Measurements from ENCODE around the gene INSYN2B.

The INSYN2B gene

DNA sequence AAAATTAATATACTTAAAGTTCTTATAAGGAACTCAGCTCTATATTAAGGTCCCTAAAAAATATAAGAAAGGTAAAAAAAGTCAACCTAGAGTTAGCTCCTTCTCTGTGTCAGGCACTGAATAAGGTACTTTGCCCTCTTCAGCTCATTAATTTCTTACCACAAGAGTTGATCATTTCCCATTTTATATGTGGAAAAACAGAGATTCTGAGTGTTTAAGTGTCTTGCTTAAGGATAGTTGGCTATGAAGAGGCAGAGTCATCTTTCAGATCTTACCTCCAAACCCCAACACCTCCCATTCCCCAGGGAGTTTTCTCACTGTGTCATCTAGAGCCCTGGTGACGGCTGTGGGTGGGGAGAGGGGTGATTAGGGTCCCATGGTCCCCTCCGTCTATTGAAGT lies 40.6 kb downstream of the INSYN2B start:
- no peak for DNase-seq (ENCODE audit: low read depth, low spot score)
- Histone ChIP-seq H3K27me3 (ENCODE audit: control insufficient read depth, insufficient read depth, low read length) (no peaks in the 10 kb centered on the region), H3K4me3 (ENCODE audit: low read length) (no peak overlapping the region), H3K9me3 (ENCODE audit: control insufficient read depth, insufficient read depth, low read length) (no peaks in the 10 kb centered on the region), H3K27ac (ENCODE audit: low read length) (no peak overlapping the region), H3K36me3 (ENCODE audit: control insufficient read depth, insufficient read depth, low read length) (no peaks in the 10 kb centered on the region), H3K4me1 (ENCODE audit: control insufficient read depth, insufficient read depth, low read length) (no peaks in the 10 kb centered on the region)
- WGBS (ENCODE audit: insufficient coverage, insufficient read length) = no CpG with 5 or more reads among the region's 2 CpGs

- no peaks in the 10 kb centered on the region for H3K27me3 ChIP-seq (ENCODE audit: control insufficient read depth, insufficient read depth, low read length)
- H3K4me1 ChIP-seq (ENCODE audit: control insufficient read depth, insufficient read depth, low read length) = no peaks in the 10 kb centered on the region
- H3K27ac ChIP-seq (ENCODE audit: low read length) = no peak overlapping the region
- H3K9me3 ChIP-seq (ENCODE audit: control insufficient read depth, insufficient read depth, low read length) = no peaks in the 10 kb centered on the region
- H3K4me3 ChIP-seq (ENCODE audit: low read length) = no peak overlapping the region
- no peaks in the 10 kb centered on the region for H3K36me3 ChIP-seq (ENCODE audit: control insufficient read depth, insufficient read depth, low read length)
- DNase-seq (ENCODE audit: low read depth, low spot score) = no peak
- WGBS (ENCODE audit: insufficient coverage, insufficient read length) = 100% methylated on average over 1 of the region's 2 CpGs
These were observed 41.9 kb downstream of the INSYN2B start for GRCh38 chr5:169938439-169938838.

GRCh38 chr5:169935762-169936161 lies 44.5 kb downstream of the INSYN2B start:
- H3K27me3 ChIP-seq (ENCODE audit: control insufficient read depth, insufficient read depth, low read length) = no peaks in the 10 kb centered on the region
- no peaks in the 10 kb centered on the region for H3K36me3 ChIP-seq (ENCODE audit: control insufficient read depth, insufficient read depth, low read length)
- H3K4me3 ChIP-seq (ENCODE audit: low read length) = no peak overlapping the region
- no peaks in the 10 kb centered on the region for H3K4me1 ChIP-seq (ENCODE audit: control insufficient read depth, insufficient read depth, low read length)
- DNase-seq (ENCODE audit: low read depth, low spot score) = no peak
- no peaks in the 10 kb centered on the region for H3K9me3 ChIP-seq (ENCODE audit: control insufficient read depth, insufficient read depth, low read length)
- no CpG with 5 or more reads among the region's 5 CpGs for WGBS (ENCODE audit: insufficient coverage, insufficient read length)
- no peak overlapping the region for H3K27ac ChIP-seq (ENCODE audit: low read length)

- no peak overlapping the region for H3K27ac ChIP-seq (ENCODE audit: low read length)
- H3K4me3 ChIP-seq (ENCODE audit: low read length) = no peak overlapping the region
- H3K9me3 ChIP-seq (ENCODE audit: control insufficient read depth, insufficient read depth, low read length) = no peaks in the 10 kb centered on the region
- WGBS (ENCODE audit: insufficient coverage, insufficient read length) = no CpG with 5 or more reads among the region's 7 CpGs
- no peak for DNase-seq (ENCODE audit: low read depth, low spot score)
- no peaks in the 10 kb centered on the region for H3K36me3 ChIP-seq (ENCODE audit: control insufficient read depth, insufficient read depth, low read length)
- no peaks in the 10 kb centered on the region for H3K4me1 ChIP-seq (ENCODE audit: control insufficient read depth, insufficient read depth, low read length)
- H3K27me3 ChIP-seq (ENCODE audit: control insufficient read depth, insufficient read depth, low read length) = no peaks in the 10 kb centered on the region
These were observed 45.3 kb downstream of the INSYN2B start for GRCh38 chr5:169934990-169935389.

GRCh38 chr5:169933616-169934015 lies 46.7 kb downstream of the INSYN2B start:
- Histone ChIP-seq H3K36me3 (ENCODE audit: control insufficient read depth, insufficient read depth, low read length) (no peaks in the 10 kb centered on the region), H3K27me3 (ENCODE audit: control insufficient read depth, insufficient read depth, low read length) (no peaks in the 10 kb centered on the region), H3K4me1 (ENCODE audit: control insufficient read depth, insufficient read depth, low read length) (no peaks in the 10 kb centered on the region), H3K9me3 (ENCODE audit: control insufficient read depth, insufficient read depth, low read length) (no peaks in the 10 kb centered on the region), H3K27ac (ENCODE audit: low read length) (no peak overlapping the region), H3K4me3 (ENCODE audit: low read length) (no peak overlapping the region)
- DNase-seq (ENCODE audit: low read depth, low spot score) = no peak
- no CpG with 5 or more reads among the region's 7 CpGs for WGBS (ENCODE audit: insufficient coverage, insufficient read length)

- H3K9me3 ChIP-seq (ENCODE audit: control insufficient read depth, insufficient read depth, low read length) = no peaks in the 10 kb centered on the region
- no peaks in the 10 kb centered on the region for H3K27me3 ChIP-seq (ENCODE audit: control insufficient read depth, insufficient read depth, low read length)
- H3K4me1 ChIP-seq (ENCODE audit: control insufficient read depth, insufficient read depth, low read length) = no peaks in the 10 kb centered on the region
- no peaks in the 10 kb centered on the region for H3K36me3 ChIP-seq (ENCODE audit: control insufficient read depth, insufficient read depth, low read length)
- H3K27ac ChIP-seq (ENCODE audit: low read length) = no peak overlapping the region
- no CpG with 5 or more reads among the region's 1 CpG for WGBS (ENCODE audit: insufficient coverage, insufficient read length)
- no peak overlapping the region for H3K4me3 ChIP-seq (ENCODE audit: low read length)
- no peak for DNase-seq (ENCODE audit: low read depth, low spot score)
These were observed 47.2 kb downstream of the INSYN2B start for GRCh38 chr5:169933127-169933526.

DNA sequence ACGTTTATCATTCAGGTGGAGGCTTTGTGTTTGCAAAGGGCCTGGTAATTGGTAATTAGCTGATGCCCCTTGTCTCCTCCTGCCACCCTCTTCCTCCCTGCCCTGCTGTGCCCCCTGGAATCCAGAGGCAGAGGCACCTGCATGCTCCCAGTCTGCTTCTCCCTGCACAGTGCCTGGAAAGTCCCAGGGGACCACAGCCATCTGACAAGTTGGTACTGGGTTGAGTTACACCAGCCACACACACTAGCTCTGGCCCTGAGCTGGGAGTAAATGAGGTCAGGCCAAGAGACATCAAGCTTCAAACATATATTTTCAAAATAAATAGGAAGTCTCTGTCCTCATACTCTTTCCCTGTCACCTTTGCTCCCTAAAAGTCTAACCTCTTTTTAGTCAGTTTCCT lies 56.3 kb downstream of the INSYN2B start:
- H3K9me3 ChIP-seq (ENCODE audit: control insufficient read depth, insufficient read depth, low read length) = no peaks in the 10 kb centered on the region
- H3K36me3 ChIP-seq (ENCODE audit: control insufficient read depth, insufficient read depth, low read length) = no peaks in the 10 kb centered on the region
- WGBS (ENCODE audit: insufficient coverage, insufficient read length) = no CpG with 5 or more reads among the region's 1 CpG
- DNase-seq (ENCODE audit: low read depth, low spot score) = no peak
- H3K27me3 ChIP-seq (ENCODE audit: control insufficient read depth, insufficient read depth, low read length) = no peaks in the 10 kb centered on the region
- no peak overlapping the region for H3K27ac ChIP-seq (ENCODE audit: low read length)
- no peak overlapping the region for H3K4me3 ChIP-seq (ENCODE audit: low read length)
- no peaks in the 10 kb centered on the region for H3K4me1 ChIP-seq (ENCODE audit: control insufficient read depth, insufficient read depth, low read length)

DNA sequence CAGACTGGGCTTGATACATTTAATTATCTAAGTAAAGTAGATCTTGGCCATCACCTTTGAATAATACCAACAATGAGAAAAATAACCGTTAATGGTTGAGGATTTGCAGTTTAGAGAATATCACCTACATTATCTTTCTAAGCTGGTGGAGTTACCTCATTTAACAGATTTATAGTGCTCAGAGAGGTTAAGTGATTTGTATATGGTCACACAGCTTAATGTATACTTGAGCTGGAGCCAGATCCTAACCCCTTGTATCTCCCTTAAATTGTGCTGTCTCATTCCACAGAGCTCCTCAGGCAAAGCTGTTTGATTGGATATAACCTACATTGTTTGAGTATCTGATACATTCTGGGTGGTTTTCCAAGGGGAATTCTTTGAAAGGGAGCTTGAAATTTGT lies 57.8 kb downstream of the INSYN2B start:
- Histone ChIP-seq H3K4me1 (ENCODE audit: control insufficient read depth, insufficient read depth, low read length) (no peaks in the 10 kb centered on the region), H3K36me3 (ENCODE audit: control insufficient read depth, insufficient read depth, low read length) (no peaks in the 10 kb centered on the region), H3K9me3 (ENCODE audit: control insufficient read depth, insufficient read depth, low read length) (no peaks in the 10 kb centered on the region), H3K27ac (ENCODE audit: low read length) (no peak overlapping the region), H3K27me3 (ENCODE audit: control insufficient read depth, insufficient read depth, low read length) (no peaks in the 10 kb centered on the region), H3K4me3 (ENCODE audit: low read length) (no peak overlapping the region)
- no CpG with 5 or more reads among the region's 1 CpG for WGBS (ENCODE audit: insufficient coverage, insufficient read length)
- DNase-seq (ENCODE audit: low read depth, low spot score) = no peak

DNA sequence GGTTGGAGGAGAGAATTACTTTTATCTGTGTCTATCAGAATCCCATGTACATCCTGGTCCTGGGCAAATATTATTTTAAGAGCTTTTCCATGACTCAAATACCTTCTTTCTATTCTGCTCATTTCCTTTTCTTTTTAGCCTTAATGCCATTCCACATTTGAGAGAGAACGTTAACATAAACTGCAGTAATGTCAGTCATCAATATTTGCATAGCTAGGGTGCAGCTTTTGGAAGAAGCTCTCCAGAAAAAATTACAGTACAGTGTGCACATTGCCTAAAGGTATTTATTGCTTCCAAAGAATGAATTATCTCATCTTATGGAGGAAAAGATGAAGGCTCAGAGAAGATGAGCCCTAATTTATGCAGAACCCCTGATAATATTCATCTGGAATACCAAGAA lies 58.3 kb downstream of the INSYN2B start:
- Histone ChIP-seq H3K9me3 (ENCODE audit: control insufficient read depth, insufficient read depth, low read length) (no peaks in the 10 kb centered on the region), H3K27ac (ENCODE audit: low read length) (no peak overlapping the region), H3K27me3 (ENCODE audit: control insufficient read depth, insufficient read depth, low read length) (no peaks in the 10 kb centered on the region), H3K4me3 (ENCODE audit: low read length) (no peak overlapping the region), H3K36me3 (ENCODE audit: control insufficient read depth, insufficient read depth, low read length) (no peaks in the 10 kb centered on the region), H3K4me1 (ENCODE audit: control insufficient read depth, insufficient read depth, low read length) (no peaks in the 10 kb centered on the region)
- DNase-seq (ENCODE audit: low read depth, low spot score) = no peak
- WGBS (ENCODE audit: insufficient coverage, insufficient read length) = no CpG with 5 or more reads among the region's 1 CpG

DNA sequence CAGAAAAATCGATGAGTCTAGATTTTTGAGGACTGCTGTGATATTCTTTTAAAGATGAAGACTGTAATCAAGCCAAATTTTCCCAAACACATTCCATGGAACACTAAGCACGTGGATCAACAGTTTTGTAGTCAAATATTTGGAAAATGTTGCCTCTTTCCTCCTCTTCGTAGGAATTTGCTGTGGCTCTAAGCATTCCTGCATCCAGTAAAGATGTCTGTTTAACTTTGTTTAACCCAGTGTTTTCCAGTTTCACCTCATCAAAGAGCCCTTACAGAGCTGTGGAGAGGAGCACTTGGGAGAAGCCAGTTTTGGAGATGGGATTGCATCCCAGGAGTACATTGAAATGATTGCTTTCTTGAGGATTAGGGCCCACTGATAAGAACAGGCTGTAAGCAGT lies 58.9 kb downstream of the INSYN2B start:
- DNase-seq (ENCODE audit: low read depth, low spot score) = no peak
- Histone ChIP-seq H3K27ac (ENCODE audit: low read length) (no peak overlapping the region), H3K27me3 (ENCODE audit: control insufficient read depth, insufficient read depth, low read length) (no peaks in the 10 kb centered on the region), H3K4me1 (ENCODE audit: control insufficient read depth, insufficient read depth, low read length) (no peaks in the 10 kb centered on the region), H3K9me3 (ENCODE audit: control insufficient read depth, insufficient read depth, low read length) (no peaks in the 10 kb centered on the region), H3K4me3 (ENCODE audit: low read length) (no peak overlapping the region), H3K36me3 (ENCODE audit: control insufficient read depth, insufficient read depth, low read length) (no peaks in the 10 kb centered on the region)
- WGBS (ENCODE audit: insufficient coverage, insufficient read length) = no CpG with 5 or more reads among the region's 3 CpGs

- WGBS (ENCODE audit: insufficient coverage, insufficient read length) = no CpG with 5 or more reads among the region's 3 CpGs
- no peaks in the 10 kb centered on the region for H3K27me3 ChIP-seq (ENCODE audit: control insufficient read depth, insufficient read depth, low read length)
- H3K4me3 ChIP-seq (ENCODE audit: low read length) = no peak overlapping the region
- no peak for DNase-seq (ENCODE audit: low read depth, low spot score)
- no peaks in the 10 kb centered on the region for H3K9me3 ChIP-seq (ENCODE audit: control insufficient read depth, insufficient read depth, low read length)
- no peaks in the 10 kb centered on the region for H3K4me1 ChIP-seq (ENCODE audit: control insufficient read depth, insufficient read depth, low read length)
- H3K36me3 ChIP-seq (ENCODE audit: control insufficient read depth, insufficient read depth, low read length) = no peaks in the 10 kb centered on the region
- no peak overlapping the region for H3K27ac ChIP-seq (ENCODE audit: low read length)
These were observed 59.8 kb downstream of the INSYN2B start for GRCh38 chr5:169920474-169920873.

All from iPS DF 6.9 (cell line).